ENCODE measurements around the gene NRIP3.

NRIP3 gene

GRCh38 chr11:8956860-8957259, 46.9 kb downstream of the NRIP3 start:
- Histone ChIP-seq H4K20me1 (ENCODE audit: insufficient read depth, low read length) (no peaks in the 10 kb centered on the region), H3K4me1 (ENCODE audit: low read length) (peaks cover 9% of the 10 kb centered on the region), H3K27me3 (ENCODE audit: low read depth, low read length) (no peaks in the 10 kb centered on the region), H2AFZ (ENCODE audit: low read depth, low read length) (no peak overlapping the region), H3K27ac (ENCODE audit: low read length) (no peak overlapping the region), H3K36me3 (replicated peaks; ENCODE audit: low read depth, low read length) (peaks cover 7% of the 10 kb centered on the region), H3K9me3 (ENCODE audit: insufficient read depth, low read length) (no peaks in the 10 kb centered on the region), H3K4me3 (ENCODE audit: low read length) (no peak overlapping the region), H3K79me2 (ENCODE audit: low read length) (peaks cover 18% of the 10 kb centered on the region), H3K4me2 (ENCODE audit: low read length) (no peak overlapping the region), H3K9ac (ENCODE audit: low read length) (no peak overlapping the region)
- TF ChIP-seq, protein P1, sequence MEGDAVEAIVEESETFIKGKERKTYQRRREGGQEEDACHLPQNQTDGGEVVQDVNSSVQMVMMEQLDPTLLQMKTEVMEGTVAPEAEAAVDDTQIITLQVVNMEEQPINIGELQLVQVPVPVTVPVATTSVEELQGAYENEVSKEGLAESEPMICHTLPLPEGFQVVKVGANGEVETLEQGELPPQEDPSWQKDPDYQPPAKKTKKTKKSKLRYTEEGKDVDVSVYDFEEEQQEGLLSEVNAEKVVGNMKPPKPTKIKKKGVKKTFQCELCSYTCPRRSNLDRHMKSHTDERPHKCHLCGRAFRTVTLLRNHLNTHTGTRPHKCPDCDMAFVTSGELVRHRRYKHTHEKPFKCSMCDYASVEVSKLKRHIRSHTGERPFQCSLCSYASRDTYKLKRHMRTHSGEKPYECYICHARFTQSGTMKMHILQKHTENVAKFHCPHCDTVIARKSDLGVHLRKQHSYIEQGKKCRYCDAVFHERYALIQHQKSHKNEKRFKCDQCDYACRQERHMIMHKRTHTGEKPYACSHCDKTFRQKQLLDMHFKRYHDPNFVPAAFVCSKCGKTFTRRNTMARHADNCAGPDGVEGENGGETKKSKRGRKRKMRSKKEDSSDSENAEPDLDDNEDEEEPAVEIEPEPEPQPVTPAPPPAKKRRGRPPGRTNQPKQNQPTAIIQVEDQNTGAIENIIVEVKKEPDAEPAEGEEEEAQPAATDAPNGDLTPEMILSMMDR (IDR thresholded peaks at IDR 0.05; ENCODE audit: low read depth, low read length) = no peak
- TF ChIP-seq EZH2phosphoT487 (IDR thresholded peaks at IDR 0.05; ENCODE audit: low read depth) = no peak

DNA sequence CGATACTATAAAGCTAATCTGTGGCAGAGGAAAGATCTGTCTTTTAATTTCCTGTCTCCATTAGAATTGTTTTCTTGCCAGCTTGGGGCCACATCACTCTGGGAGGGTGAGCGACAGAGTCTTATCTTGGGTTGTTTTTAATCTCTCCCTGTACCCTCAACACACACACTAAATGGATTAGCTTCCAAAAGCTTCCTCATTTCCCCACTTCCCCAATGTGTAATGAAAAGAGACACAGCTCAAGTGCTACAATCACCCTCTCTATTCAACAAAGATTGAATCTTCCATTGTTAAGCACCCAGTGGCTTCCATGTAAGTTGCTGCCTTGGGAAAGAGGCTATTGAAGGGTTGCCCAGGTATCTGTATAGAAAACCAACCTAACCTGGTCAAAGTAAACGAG, 54.9 kb downstream of the NRIP3 start:
- no peak overlapping the region for H3K4me3 ChIP-seq (ENCODE audit: low read length)
- H3K4me2 ChIP-seq (ENCODE audit: low read length) = no peak overlapping the region
- TF ChIP-seq, protein P1 (IDR thresholded peaks at IDR 0.05; ENCODE audit: low read depth, low read length) = no peak
- no peak for TF ChIP-seq EZH2phosphoT487 (IDR thresholded peaks at IDR 0.05; ENCODE audit: low read depth)
- H3K9me3 ChIP-seq (ENCODE audit: insufficient read depth, low read length) = no peaks in the 10 kb centered on the region
- no peaks in the 10 kb centered on the region for H3K4me1 ChIP-seq (ENCODE audit: low read length)
- no peak overlapping the region for H2AFZ ChIP-seq (ENCODE audit: low read depth, low read length)
- H4K20me1 ChIP-seq (ENCODE audit: insufficient read depth, low read length) = no peaks in the 10 kb centered on the region
- H3K27ac ChIP-seq (ENCODE audit: low read length) = no peak overlapping the region
- H3K27me3 ChIP-seq (ENCODE audit: low read depth, low read length) = no peaks in the 10 kb centered on the region
- H3K79me2 ChIP-seq (ENCODE audit: low read length) = no peaks in the 10 kb centered on the region
- peaks cover 27% of the 10 kb centered on the region for H3K36me3 ChIP-seq (replicated peaks; ENCODE audit: low read depth, low read length)
- no peak overlapping the region for H3K9ac ChIP-seq (ENCODE audit: low read length)

GRCh38 chr11:8947230-8947943, 56.4 kb downstream of the NRIP3 start:
- Histone ChIP-seq H3K4me2 (ENCODE audit: low read length) (no peak overlapping the region), H3K4me1 (ENCODE audit: low read length) (no peaks in the 10 kb centered on the region), H3K79me2 (ENCODE audit: low read length) (no peaks in the 10 kb centered on the region), H4K20me1 (ENCODE audit: insufficient read depth, low read length) (no peaks in the 10 kb centered on the region), H2AFZ (ENCODE audit: low read depth, low read length) (no peak overlapping the region), H3K27ac (ENCODE audit: low read length) (no peak overlapping the region), H3K9ac (ENCODE audit: low read length) (no peak overlapping the region), H3K36me3 (replicated peaks; ENCODE audit: low read depth, low read length) (peaks cover 23% of the 10 kb centered on the region), H3K9me3 (ENCODE audit: insufficient read depth, low read length) (no peaks in the 10 kb centered on the region), H3K27me3 (ENCODE audit: low read depth, low read length) (no peaks in the 10 kb centered on the region), H3K4me3 (ENCODE audit: low read length) (no peak overlapping the region)
- TF ChIP-seq, protein P1 (IDR thresholded peaks at IDR 0.05; ENCODE audit: low read depth, low read length) = no peak
- no peak for TF ChIP-seq EZH2phosphoT487 (IDR thresholded peaks at IDR 0.05; ENCODE audit: low read depth)

DNA sequence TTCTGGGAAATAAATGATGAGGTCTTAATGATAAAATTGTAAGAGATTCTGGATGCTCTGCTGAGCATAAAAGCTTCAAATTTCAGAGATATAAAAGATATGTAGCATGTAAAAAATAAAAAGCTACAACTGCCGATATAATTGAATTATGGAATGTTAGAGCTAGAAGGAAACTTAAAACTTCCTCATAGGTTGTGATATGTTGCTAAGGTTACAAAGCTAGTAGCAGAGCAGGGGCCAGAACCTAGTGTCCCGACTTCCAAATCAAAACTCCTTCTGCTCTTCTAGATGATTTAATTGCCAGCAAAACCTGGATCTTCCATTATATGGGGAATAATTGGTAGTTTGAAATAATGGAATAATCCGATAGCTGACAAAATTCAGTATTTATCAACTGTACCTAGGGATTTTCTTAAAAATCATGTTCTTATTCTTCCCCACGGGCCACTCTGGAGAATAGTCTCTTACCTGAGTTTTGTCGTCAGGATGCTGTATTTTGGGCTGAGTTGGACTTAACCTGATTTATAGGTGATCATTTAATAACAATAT, 61.2 kb downstream of the NRIP3 start, which contains the start of gene ASCL3:
Gene ASCL3 (minus strand): TSS at position 499 of the 549 bp plus-strand sequence. CDS start 4,855 bp downstream, outside the sequence.
- no peak within 1 kb of the TSS for H3K9ac ChIP-seq (ENCODE audit: low read length)
- no peak within 1 kb of the TSS for H3K4me3 ChIP-seq (ENCODE audit: low read length)
- H3K36me3 ChIP-seq (replicated peaks; ENCODE audit: low read depth, low read length) = peaks cover 4% of the 10 kb centered on the region
- no peak within 1 kb of the TSS for H3K4me2 ChIP-seq (ENCODE audit: low read length)
- no peak within 1 kb of the TSS for H3K27ac ChIP-seq (ENCODE audit: low read length)
- no peaks in the 10 kb centered on the region for H4K20me1 ChIP-seq (ENCODE audit: insufficient read depth, low read length)
- H3K9me3 ChIP-seq (ENCODE audit: insufficient read depth, low read length) = no peaks in the 10 kb centered on the region
- TF ChIP-seq, protein P1 (IDR thresholded peaks at IDR 0.05; ENCODE audit: low read depth, low read length) = no peak
- no peak for TF ChIP-seq EZH2phosphoT487 (IDR thresholded peaks at IDR 0.05; ENCODE audit: low read depth)
- no peaks in the 10 kb centered on the region for H3K4me1 ChIP-seq (ENCODE audit: low read length)
- peak within 1 kb of the TSS; percentile 65; the same call in 1 of the 2 replicates for H2AFZ ChIP-seq (ENCODE audit: low read depth, low read length)
- no peaks in the 10 kb centered on the region for H3K79me2 ChIP-seq (ENCODE audit: low read length)
- no peaks in the 10 kb centered on the region for H3K27me3 ChIP-seq (ENCODE audit: low read depth, low read length)

Measured in OCI-LY3 (cell line).